Type B pancreatic cell (in vitro differentiated cells): ENCODE measurements around the gene RGL2. TPM values are rescaled to one million over a fixed set of nuclear protein-coding genes. Genes with fewer than 3 reads are reported as not detected.

Experiments used
- DNase-seq: peaks from one replicate; pipeline ENCODE4 v3.0.0; 2021; ENCODE audit warnings: mixed read lengths; ENCODE audit not compliant: unreplicated experiment; ENCODE audit errors: extremely low spot score
- H3K27ac Mint-ChIP-seq: 2 replicates; pipeline ENCODE4 v1.8.0; 2021; ENCODE audit warnings: mild to moderate bottlenecking, mixed read lengths
- H3K27me3 Mint-ChIP-seq: 2 replicates; pipeline ENCODE4 v1.8.0; 2021; ENCODE audit warnings: mixed read lengths
- H3K36me3 Mint-ChIP-seq: 2 replicates; pipeline ENCODE4 v1.8.0; 2021; ENCODE audit warnings: mixed read lengths
- H3K4me1 Mint-ChIP-seq: one replicate; pipeline ENCODE4 v1.8.0; 2021; ENCODE audit warnings: mixed read lengths; ENCODE audit not compliant: unreplicated experiment
- H3K4me3 Mint-ChIP-seq: 2 replicates; pipeline ENCODE4 v1.8.0; 2021; ENCODE audit warnings: mild to moderate bottlenecking, mixed read lengths
- H3K9me3 Mint-ChIP-seq: 2 replicates; pipeline ENCODE4 v1.8.0; 2021; ENCODE audit warnings: mixed read lengths
- CTCF ChIP-seq: fragments of 200-600 bp; sonication (generic); conservative IDR thresholded peaks from 2 replicates; pipeline ENCODE4 v1.5.0; 2021; ENCODE audit warnings: antibody characterized with exemption, mild to moderate bottlenecking
- total RNA-seq: library from RNA; stranded (reverse); gene quantifications from 2 replicates; pipeline ENCODE4 v1.2.1, GENCODE V29; 2021; ENCODE audit warnings: low replicate concordance

The RGL2 gene
- total RNA-seq, 1 donor from 2014 or later = 128 TPM

- peaks cover 2% of the 10 kb centered on the region for H3K27me3 Mint-ChIP-seq
- DNase-seq = no peak
- no peak for TF ChIP-seq CTCF
- H3K9me3 Mint-ChIP-seq = no peaks in the 10 kb centered on the region
- peaks cover 8% of the 10 kb centered on the region for H3K36me3 Mint-ChIP-seq
- no peak overlapping the region for H3K27ac Mint-ChIP-seq
- H3K4me3 Mint-ChIP-seq = peak overlapping the region; percentile 54
- H3K4me1 Mint-ChIP-seq = peaks cover 20% of the 10 kb centered on the region
Measured at GRCh38 chr6:33292996-33293682, 5.6 kb downstream of the RGL2 start.

GRCh38 chr6:33290459-33290858 lies 8.3 kb downstream of the RGL2 start:
- Mint-ChIP-seq H3K4me1 (peaks cover 25% of the 10 kb centered on the region), H3K36me3 (peaks cover 13% of the 10 kb centered on the region), H3K27ac (peak overlapping the region; percentile 92), H3K27me3 (no peaks in the 10 kb centered on the region), H3K9me3 (no peaks in the 10 kb centered on the region), H3K4me3 (peak overlapping the region; percentile 99)
- TF ChIP-seq CTCF = no peak
- DNase-seq = no peak

GRCh38 chr6:33289784-33290315 lies 8.9 kb downstream of the RGL2 start:
- Mint-ChIP-seq H3K27ac (peak overlapping the region; percentile 92), H3K4me3 (peak overlapping the region; percentile 99), H3K9me3 (no peaks in the 10 kb centered on the region), H3K27me3 (no peaks in the 10 kb centered on the region), H3K36me3 (peaks cover 13% of the 10 kb centered on the region), H3K4me1 (peaks cover 25% of the 10 kb centered on the region)
- no peak for DNase-seq
- no peak for TF ChIP-seq CTCF

- peak within 1 kb of the TSS; percentile 92 for H3K27ac Mint-ChIP-seq
- peak within 1 kb of the TSS; percentile 99 for H3K4me3 Mint-ChIP-seq
- H3K9me3 Mint-ChIP-seq = no peaks in the 10 kb centered on the region
- no peak for TF ChIP-seq CTCF
- peaks cover 25% of the 10 kb centered on the region for H3K4me1 Mint-ChIP-seq
- DNase-seq = no peak
- H3K36me3 Mint-ChIP-seq = peaks cover 13% of the 10 kb centered on the region
- no peaks in the 10 kb centered on the region for H3K27me3 Mint-ChIP-seq
Measured at GRCh38 chr6:33288921-33289783, 9.6 kb downstream of the RGL2 start, which contains the start of the genes PFDN6 and WDR46. PFDN6 (plus strand) TSS chr6:33289601; CDS start chr6:33289857, 256 bp downstream. WDR46 (minus strand) TSS chr6:33289239; CDS start chr6:33289170, 69 bp downstream.

- no peaks in the 10 kb centered on the region for H3K9me3 Mint-ChIP-seq
- H3K4me1 Mint-ChIP-seq = peaks cover 22% of the 10 kb centered on the region
- H3K27ac Mint-ChIP-seq = peak overlapping the region; percentile 92
- peaks cover 13% of the 10 kb centered on the region for H3K36me3 Mint-ChIP-seq
- H3K27me3 Mint-ChIP-seq = no peaks in the 10 kb centered on the region
- no peak for DNase-seq
- no peak for TF ChIP-seq CTCF
- H3K4me3 Mint-ChIP-seq = peak overlapping the region; percentile 99
Measured at GRCh38 chr6:33288141-33288920, 10.4 kb downstream of the RGL2 start.
